ENCODE data around the gene C14orf39.

The C14orf39 gene

GRCh38 chr14:60512126-60512525 lies 26.3 kb upstream of the C14orf39 start:
- no peak overlapping the region for H3K4me3 ChIP-seq (ENCODE audit: low read depth, low read length)
- TF ChIP-seq CTCF (IDR thresholded peaks at IDR 0.05; ENCODE audit: borderline replicate concordance, insufficient read depth, low read depth, low read length): no peak

DNA sequence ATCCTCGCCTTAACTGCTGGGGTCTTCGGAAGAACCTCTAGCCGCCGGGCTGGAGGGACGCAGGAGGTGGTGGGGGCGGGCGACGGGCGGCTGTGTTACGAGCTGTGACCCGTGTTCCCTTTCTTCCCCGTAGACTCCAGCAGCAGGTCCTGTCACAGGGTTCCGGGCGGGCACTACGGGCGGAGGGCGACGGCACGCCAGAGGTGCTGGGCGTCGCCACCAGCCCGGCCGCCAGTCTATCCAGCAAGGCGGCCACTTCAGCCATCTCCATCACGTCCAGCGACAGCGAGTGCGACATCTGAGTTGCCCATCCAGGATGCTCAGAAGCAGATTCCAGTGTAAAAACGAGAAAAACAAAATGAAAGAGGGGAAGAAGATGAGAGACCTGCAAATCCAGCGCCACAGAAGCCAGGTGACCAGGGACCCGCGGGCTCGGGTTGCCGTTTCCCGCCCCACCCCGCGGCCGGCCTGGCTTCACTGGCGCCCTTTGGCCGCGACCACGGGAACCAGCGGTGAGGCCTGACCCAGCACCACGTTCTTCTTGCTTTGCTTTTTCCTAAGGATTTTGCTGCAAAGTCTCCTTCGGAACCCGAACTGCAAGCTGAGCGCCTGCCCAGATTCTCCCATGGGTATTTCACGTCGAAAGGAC lies 25.2 kb upstream of the C14orf39 start:
- TF ChIP-seq CTCF (IDR thresholded peaks at IDR 0.05; ENCODE audit: borderline replicate concordance, insufficient read depth, low read depth, low read length): no peak
- no peak overlapping the region for H3K4me3 ChIP-seq (ENCODE audit: low read depth, low read length)

DNA sequence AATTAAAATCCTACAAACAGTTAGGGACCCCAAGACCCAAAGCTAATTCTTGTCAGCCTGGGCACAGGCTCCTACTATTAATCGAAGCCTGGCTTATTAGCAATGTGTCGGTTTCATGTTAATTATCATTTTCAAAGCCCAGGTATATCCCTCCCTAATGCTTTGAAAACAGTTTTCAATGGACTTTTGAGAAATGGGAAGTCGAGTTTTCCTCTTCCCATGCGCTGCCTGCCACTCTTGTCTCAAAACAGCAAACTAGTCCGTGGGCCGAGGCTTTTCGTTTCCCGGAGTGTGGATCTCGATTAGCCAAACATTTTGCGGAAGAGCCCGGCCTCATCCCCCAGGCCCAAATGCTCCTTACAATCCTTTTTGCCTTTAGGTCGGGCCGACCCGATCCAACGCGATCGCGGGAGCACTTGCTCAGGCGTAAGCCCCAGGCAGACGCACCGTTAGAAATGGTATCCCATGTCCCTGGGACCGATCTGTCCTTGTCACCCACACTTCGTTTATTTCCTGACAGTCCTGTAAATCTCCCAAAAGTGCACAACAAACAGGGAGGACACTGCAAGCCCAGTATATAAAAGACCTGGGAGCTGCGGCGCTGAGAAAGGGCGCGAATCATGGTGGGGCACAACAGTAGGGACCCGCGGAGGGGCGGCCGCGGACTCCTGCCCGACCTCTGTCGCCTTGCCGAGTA lies 24.5 kb upstream of the C14orf39 start:
- H3K4me3 ChIP-seq (ENCODE audit: low read depth, low read length): no peak overlapping the region
- no peak for TF ChIP-seq CTCF (IDR thresholded peaks at IDR 0.05; ENCODE audit: borderline replicate concordance, insufficient read depth, low read depth, low read length)

- no peak overlapping the region for H3K4me3 ChIP-seq (ENCODE audit: low read depth, low read length)
- no peak for TF ChIP-seq CTCF (IDR thresholded peaks at IDR 0.05; ENCODE audit: borderline replicate concordance, insufficient read depth, low read depth, low read length)
These were observed 23.8 kb upstream of the C14orf39 start for GRCh38 chr14:60509438-60510253.

- TF ChIP-seq CTCF (IDR thresholded peaks at IDR 0.05; ENCODE audit: borderline replicate concordance, insufficient read depth, low read depth, low read length): no peak
- no peak within 1 kb of the TSS for H3K4me3 ChIP-seq (ENCODE audit: low read depth, low read length)
These were observed 23.0 kb upstream of the C14orf39 start, which contains the start of gene SIX6 for GRCh38 chr14:60508707-60509437. Gene SIX6, plus strand, starts transcription at chr14:60509146. Its CDS starts 253 bp downstream, at chr14:60509399.

DNA sequence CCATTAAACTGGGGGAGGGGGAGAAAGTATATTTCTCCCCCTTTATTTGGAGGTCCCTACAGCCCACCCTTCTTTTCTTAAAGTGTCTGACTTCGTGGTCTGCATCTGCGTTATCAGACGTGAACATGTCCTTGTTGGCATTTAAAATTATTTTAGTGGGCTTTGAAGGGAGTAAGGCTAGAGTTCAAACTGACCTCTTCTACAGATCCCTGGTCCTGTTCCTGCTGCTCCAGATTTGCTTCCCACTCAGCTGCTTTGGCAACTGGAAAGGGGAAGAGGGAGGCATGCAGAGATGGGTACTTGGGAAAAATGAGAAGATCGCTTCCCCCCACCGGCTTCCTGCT lies 22.5 kb upstream of the C14orf39 start:
- no peak for TF ChIP-seq CTCF (IDR thresholded peaks at IDR 0.05; ENCODE audit: borderline replicate concordance, insufficient read depth, low read depth, low read length)
- H3K4me3 ChIP-seq (ENCODE audit: low read depth, low read length): no peak overlapping the region
